Liver (tissue), 9 donors: Measurements from ENCODE around the gene FAM8A1. TPM values are rescaled to one million over a fixed set of nuclear protein-coding genes. Genes with fewer than 3 reads are reported as not detected.

ENCODE experiments used
- DNase-seq: peaks from one replicate; pipeline ENCODE4 v3.0.0-alpha.2; 2017; ENCODE audit warnings: low spot score
- H3K27ac ChIP-seq, 2 donors: one replicate each; pipeline ENCODE4 v1.7.0; 2013; ENCODE audit warnings: inconsistent platforms in 2 of 2, low read length in 2 of 2, control low read depth in 1 of 2, low read depth in 1 of 2, mild to moderate bottlenecking in 1 of 2
- H3K27me3 ChIP-seq, 4 donors: one replicate each; pipeline versions ENCODE4 v1.6.1 to v1.7.0; 2013; ENCODE audit warnings: low read length in 3 of 4, inconsistent platforms in 1 of 4, mild to moderate bottlenecking in 1 of 4, moderate library complexity in 1 of 4; ENCODE audit not compliant: control insufficient read depth in 4 of 4, insufficient read depth in 4 of 4
- H3K36me3 ChIP-seq, 4 donors: one replicate each; pipeline versions ENCODE4 v1.6.1 to v1.7.0; 2013; ENCODE audit warnings: low read length in 3 of 4, mild to moderate bottlenecking in 3 of 4, low read depth in 1 of 4, moderate library complexity in 1 of 4; ENCODE audit not compliant: control insufficient read depth in 4 of 4, insufficient read depth in 3 of 4
- H3K4me1 ChIP-seq, 4 donors: one replicate each; pipeline versions ENCODE4 v1.6.1 to v1.7.0; 2013; ENCODE audit warnings: low read length in 3 of 4, mild to moderate bottlenecking in 3 of 4, moderate library complexity in 1 of 4; ENCODE audit not compliant: control insufficient read depth in 4 of 4, insufficient read depth in 4 of 4
- H3K4me3 ChIP-seq, 3 donors: one replicate each; pipeline versions ENCODE4 v1.6.1 to v1.7.0; 2013; ENCODE audit warnings: low read length in 3 of 3, control low read depth in 1 of 3, low read depth in 1 of 3, mild to moderate bottlenecking in 1 of 3
- H3K9ac ChIP-seq, 2 donors: one replicate each; pipeline ENCODE4 v1.7.0; 2013; ENCODE audit warnings: low read length in 2 of 2, mild to moderate bottlenecking in 2 of 2, moderate library complexity in 2 of 2, control low read depth in 1 of 2, low read depth in 1 of 2
- H3K9me3 ChIP-seq, 4 donors: one replicate each; pipeline versions ENCODE4 v1.6.1 to v1.7.0; 2013; ENCODE audit warnings: low read length in 3 of 4; ENCODE audit not compliant: control insufficient read depth in 4 of 4
- EGR1 ChIP-seq, 2 donors: IDR thresholded peaks; 2 replicates each; pipeline ENCODE4 v1.6.1; 2016 to 2018; ENCODE audit warnings: antibody characterized with exemption in 2 of 2, low read depth in 2 of 2
- FOXA1 ChIP-seq: IDR thresholded peaks from 2 replicates; pipeline ENCODE4 v1.6.1; 2016; ENCODE audit warnings: antibody characterized with exemption
- FOXA2 ChIP-seq: IDR thresholded peaks from 2 replicates; pipeline ENCODE4 v1.6.1; 2016; ENCODE audit warnings: antibody characterized with exemption
- GABPA ChIP-seq, 2 donors: IDR thresholded peaks in 1 of 2; conservative IDR thresholded peaks in 1 of 2; 2 replicates each; pipeline ENCODE4 v1.6.1; 2016; ENCODE audit warnings: antibody characterized with exemption in 2 of 2, mild to moderate bottlenecking in 1 of 2, moderate library complexity in 1 of 2
- HNF4A ChIP-seq, 2 donors: conservative IDR thresholded peaks; 2 replicates each; pipeline ENCODE4 v1.6.1; 2016; ENCODE audit warnings: antibody characterized with exemption in 2 of 2, mild to moderate bottlenecking in 2 of 2
- HNF4G ChIP-seq: IDR thresholded peaks from 2 replicates; pipeline ENCODE4 v1.6.1; 2016; ENCODE audit warnings: antibody characterized with exemption
- JUND ChIP-seq, 2 donors: IDR thresholded peaks; 2 replicates each; pipeline ENCODE4 v1.6.1; 2016; ENCODE audit warnings: antibody characterized with exemption in 2 of 2
- NR2F2 ChIP-seq: IDR thresholded peaks from 2 replicates; pipeline ENCODE4 v1.6.1; 2016; ENCODE audit warnings: antibody characterized with exemption
- RAD21 ChIP-seq, 2 donors: IDR thresholded peaks; 2 replicates each; pipeline ENCODE4 v1.6.1; 2016; ENCODE audit warnings: antibody characterized with exemption in 2 of 2, mild to moderate bottlenecking in 2 of 2
- RXRA ChIP-seq, 2 donors: IDR thresholded peaks; 2 replicates each; pipeline ENCODE4 v1.6.1; 2017 to 2018; ENCODE audit warnings: antibody characterized with exemption in 2 of 2, mild to moderate bottlenecking in 1 of 2
- SP1 ChIP-seq: IDR thresholded peaks from 2 replicates; pipeline ENCODE4 v1.6.1; 2018; ENCODE audit warnings: antibody characterized with exemption, mild to moderate bottlenecking
- TAF1 ChIP-seq: conservative IDR thresholded peaks from 2 replicates; pipeline ENCODE4 v1.6.1; 2016; ENCODE audit warnings: antibody characterized with exemption, mild to moderate bottlenecking
- YY1 ChIP-seq: IDR thresholded peaks from 2 replicates; pipeline ENCODE4 v1.6.1; 2016; ENCODE audit warnings: antibody characterized with exemption, mild to moderate bottlenecking
- WGBS: extraction: QIAGEN DNeasy Blood & Tissue Kit; methylation state at CpG from one replicate; pipeline ENCODE4 v1.1.7; 2013; 5-methylcytosine and 5-hydroxymethylcytosine counted together
- polyA plus RNA-seq, 2 donors: library from polyadenylated mRNA; stranded (reverse) in 1 of 2; unstranded in 1 of 2; fragments of 200-250 nt in 1 of 2; fragments of >200 nt in 1 of 2; fragmentation: Nextera tagmentation in 1 of 2; extraction: Ambion mirVana in 1 of 2; gene quantifications; one replicate each; pipeline versions ENCODE4 v1.2.1 to v1.2.3, GENCODE V29; 2013 to 2015
- total RNA-seq, 2 donors: library from RNA; depleted of rRNA; stranded (reverse); fragments of >200 nt; gene quantifications; one replicate each; pipeline ENCODE4 v1.2.3, GENCODE V29; 2014
- TF ChIP-seq, protein P1 (sequence below): fragments of 150-350 bp; IDR thresholded peaks from 2 replicates; pipeline ENCODE4 v1.5.1; 2017; ENCODE audit warnings: improper control_type of control experiment, low read depth, low read length; ENCODE audit not compliant: missing input control
- TF ChIP-seq, protein P2 (sequence below): IDR thresholded peaks from 2 replicates; pipeline ENCODE4 v1.6.1; 2016; ENCODE audit warnings: antibody characterized with exemption
- TF ChIP-seq, protein P3 (sequence below): IDR thresholded peaks from 2 replicates; pipeline ENCODE4 v1.6.1; 2016; ENCODE audit warnings: antibody characterized with exemption
- TF ChIP-seq, protein P4 (sequence below): IDR thresholded peaks from 2 replicates; pipeline ENCODE4 v1.6.1; 2016; ENCODE audit warnings: antibody characterized with exemption, mild to moderate bottlenecking
- TF ChIP-seq, protein P5 (sequence below): IDR thresholded peaks from 2 replicates; pipeline ENCODE4 v1.6.1; 2016; ENCODE audit warnings: antibody characterized with exemption
- donor health status: healthy.
- donor health status: healthy.
- donor health status: healthy.
- donor health status: healthy.
- donor health status: healthy.

Gene FAM8A1, protein sequence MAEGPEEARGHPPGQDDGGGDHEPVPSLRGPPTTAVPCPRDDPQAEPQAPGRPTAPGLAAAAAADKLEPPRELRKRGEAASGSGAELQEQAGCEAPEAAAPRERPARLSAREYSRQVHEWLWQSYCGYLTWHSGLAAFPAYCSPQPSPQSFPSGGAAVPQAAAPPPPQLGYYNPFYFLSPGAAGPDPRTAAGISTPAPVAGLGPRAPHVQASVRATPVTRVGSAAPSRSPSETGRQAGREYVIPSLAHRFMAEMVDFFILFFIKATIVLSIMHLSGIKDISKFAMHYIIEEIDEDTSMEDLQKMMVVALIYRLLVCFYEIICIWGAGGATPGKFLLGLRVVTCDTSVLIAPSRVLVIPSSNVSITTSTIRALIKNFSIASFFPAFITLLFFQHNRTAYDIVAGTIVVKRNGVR
- total RNA-seq: 10 to 100 TPM; 20.7 to 47.2 TPM
- polyA plus RNA-seq: 10 to 100 TPM; 20.7 to 21.1 TPM

DNA sequence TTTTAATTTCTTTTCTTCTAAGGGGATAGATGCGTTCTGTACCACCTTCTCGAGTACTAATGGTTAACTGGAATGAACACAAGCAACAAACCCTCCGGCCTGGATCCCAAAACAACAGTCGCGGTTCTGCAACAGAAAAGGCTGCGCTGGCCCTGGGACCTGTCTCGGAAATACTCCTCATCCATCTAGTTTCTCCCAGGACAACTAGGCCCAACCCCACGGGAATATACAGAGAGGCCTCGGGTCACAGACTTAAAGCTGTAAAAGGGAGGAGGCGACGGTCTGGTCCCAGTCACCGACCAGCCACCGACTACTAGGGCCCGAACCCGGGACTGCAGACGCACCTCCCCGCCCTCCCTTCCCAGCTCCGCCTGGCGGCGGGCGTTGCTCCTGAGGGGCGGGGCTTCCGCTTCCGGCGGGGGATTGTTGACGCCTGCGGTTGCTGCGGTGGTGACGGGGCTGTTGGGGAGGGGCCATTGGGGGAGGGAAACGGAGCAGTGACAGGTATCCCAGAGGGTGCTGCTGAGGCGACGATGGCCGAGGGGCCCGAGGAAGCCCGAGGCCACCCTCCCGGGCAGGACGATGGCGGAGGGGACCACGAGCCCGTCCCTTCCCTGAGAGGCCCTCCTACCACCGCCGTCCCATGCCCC, at the start of gene FAM8A1:
Gene FAM8A1 (plus strand): TSS at position 426 of the 650 bp plus-strand sequence. CDS start 108 bp downstream, at position 534.
- WGBS: 7% methylated on average over 42 of the region's 42 CpGs
- no peaks in the 10 kb centered on the region for H3K27me3 ChIP-seq
- peak within 1 kb of the TSS; percentile 83 to 90 (median 85) for H3K4me3 ChIP-seq
- peak; percentile 96 for DNase-seq
- H3K27ac ChIP-seq: peak within 1 kb of the TSS; percentile 97 to 98
- peak; percentile 73 for TF ChIP-seq SP1
- TF ChIP-seq, protein P1, sequence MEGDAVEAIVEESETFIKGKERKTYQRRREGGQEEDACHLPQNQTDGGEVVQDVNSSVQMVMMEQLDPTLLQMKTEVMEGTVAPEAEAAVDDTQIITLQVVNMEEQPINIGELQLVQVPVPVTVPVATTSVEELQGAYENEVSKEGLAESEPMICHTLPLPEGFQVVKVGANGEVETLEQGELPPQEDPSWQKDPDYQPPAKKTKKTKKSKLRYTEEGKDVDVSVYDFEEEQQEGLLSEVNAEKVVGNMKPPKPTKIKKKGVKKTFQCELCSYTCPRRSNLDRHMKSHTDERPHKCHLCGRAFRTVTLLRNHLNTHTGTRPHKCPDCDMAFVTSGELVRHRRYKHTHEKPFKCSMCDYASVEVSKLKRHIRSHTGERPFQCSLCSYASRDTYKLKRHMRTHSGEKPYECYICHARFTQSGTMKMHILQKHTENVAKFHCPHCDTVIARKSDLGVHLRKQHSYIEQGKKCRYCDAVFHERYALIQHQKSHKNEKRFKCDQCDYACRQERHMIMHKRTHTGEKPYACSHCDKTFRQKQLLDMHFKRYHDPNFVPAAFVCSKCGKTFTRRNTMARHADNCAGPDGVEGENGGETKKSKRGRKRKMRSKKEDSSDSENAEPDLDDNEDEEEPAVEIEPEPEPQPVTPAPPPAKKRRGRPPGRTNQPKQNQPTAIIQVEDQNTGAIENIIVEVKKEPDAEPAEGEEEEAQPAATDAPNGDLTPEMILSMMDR: peak; percentile 56
- TF ChIP-seq, protein P2, sequence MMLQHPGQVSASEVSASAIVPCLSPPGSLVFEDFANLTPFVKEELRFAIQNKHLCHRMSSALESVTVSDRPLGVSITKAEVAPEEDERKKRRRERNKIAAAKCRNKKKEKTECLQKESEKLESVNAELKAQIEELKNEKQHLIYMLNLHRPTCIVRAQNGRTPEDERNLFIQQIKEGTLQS: no peak
- no peak for TF ChIP-seq JUND (IDR thresholded peaks at IDR 0.05)
- peak; percentile 46 to 67 for TF ChIP-seq RAD21 (IDR thresholded peaks at IDR 0.05)
- TF ChIP-seq YY1: peak; percentile 78
- TF ChIP-seq, protein P3, sequence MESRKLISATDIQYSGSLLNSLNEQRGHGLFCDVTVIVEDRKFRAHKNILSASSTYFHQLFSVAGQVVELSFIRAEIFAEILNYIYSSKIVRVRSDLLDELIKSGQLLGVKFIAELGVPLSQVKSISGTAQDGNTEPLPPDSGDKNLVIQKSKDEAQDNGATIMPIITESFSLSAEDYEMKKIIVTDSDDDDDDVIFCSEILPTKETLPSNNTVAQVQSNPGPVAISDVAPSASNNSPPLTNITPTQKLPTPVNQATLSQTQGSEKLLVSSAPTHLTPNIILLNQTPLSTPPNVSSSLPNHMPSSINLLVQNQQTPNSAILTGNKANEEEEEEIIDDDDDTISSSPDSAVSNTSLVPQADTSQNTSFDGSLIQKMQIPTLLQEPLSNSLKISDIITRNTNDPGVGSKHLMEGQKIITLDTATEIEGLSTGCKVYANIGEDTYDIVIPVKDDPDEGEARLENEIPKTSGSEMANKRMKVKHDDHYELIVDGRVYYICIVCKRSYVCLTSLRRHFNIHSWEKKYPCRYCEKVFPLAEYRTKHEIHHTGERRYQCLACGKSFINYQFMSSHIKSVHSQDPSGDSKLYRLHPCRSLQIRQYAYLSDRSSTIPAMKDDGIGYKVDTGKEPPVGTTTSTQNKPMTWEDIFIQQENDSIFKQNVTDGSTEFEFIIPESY: no peak
- peak in 1 of 2 donors; percentile 23 for TF ChIP-seq HNF4A (conservative IDR thresholded peaks at IDR 0.05)
- no peak for TF ChIP-seq NR2F2
- no peak for TF ChIP-seq FOXA2
- peak in 1 of 2 donors; percentile 6 for TF ChIP-seq EGR1 (IDR thresholded peaks at IDR 0.05; ENCODE audit: low read depth in 2 of 2)
- peak; percentile 31 to 56 for TF ChIP-seq RXRA (IDR thresholded peaks at IDR 0.05)
- TF ChIP-seq, protein P4, sequence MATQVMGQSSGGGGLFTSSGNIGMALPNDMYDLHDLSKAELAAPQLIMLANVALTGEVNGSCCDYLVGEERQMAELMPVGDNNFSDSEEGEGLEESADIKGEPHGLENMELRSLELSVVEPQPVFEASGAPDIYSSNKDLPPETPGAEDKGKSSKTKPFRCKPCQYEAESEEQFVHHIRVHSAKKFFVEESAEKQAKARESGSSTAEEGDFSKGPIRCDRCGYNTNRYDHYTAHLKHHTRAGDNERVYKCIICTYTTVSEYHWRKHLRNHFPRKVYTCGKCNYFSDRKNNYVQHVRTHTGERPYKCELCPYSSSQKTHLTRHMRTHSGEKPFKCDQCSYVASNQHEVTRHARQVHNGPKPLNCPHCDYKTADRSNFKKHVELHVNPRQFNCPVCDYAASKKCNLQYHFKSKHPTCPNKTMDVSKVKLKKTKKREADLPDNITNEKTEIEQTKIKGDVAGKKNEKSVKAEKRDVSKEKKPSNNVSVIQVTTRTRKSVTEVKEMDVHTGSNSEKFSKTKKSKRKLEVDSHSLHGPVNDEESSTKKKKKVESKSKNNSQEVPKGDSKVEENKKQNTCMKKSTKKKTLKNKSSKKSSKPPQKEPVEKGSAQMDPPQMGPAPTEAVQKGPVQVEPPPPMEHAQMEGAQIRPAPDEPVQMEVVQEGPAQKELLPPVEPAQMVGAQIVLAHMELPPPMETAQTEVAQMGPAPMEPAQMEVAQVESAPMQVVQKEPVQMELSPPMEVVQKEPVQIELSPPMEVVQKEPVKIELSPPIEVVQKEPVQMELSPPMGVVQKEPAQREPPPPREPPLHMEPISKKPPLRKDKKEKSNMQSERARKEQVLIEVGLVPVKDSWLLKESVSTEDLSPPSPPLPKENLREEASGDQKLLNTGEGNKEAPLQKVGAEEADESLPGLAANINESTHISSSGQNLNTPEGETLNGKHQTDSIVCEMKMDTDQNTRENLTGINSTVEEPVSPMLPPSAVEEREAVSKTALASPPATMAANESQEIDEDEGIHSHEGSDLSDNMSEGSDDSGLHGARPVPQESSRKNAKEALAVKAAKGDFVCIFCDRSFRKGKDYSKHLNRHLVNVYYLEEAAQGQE: peak; percentile 68
- TF ChIP-seq, protein P5, sequence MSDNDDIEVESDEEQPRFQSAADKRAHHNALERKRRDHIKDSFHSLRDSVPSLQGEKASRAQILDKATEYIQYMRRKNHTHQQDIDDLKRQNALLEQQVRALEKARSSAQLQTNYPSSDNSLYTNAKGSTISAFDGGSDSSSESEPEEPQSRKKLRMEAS: no peak
- peak; percentile 63 for TF ChIP-seq TAF1
- no peak for TF ChIP-seq FOXA1
- TF ChIP-seq GABPA (IDR thresholded peaks at IDR 0.05 in 1 of 2, conservative IDR thresholded peaks at IDR 0.05 in 1 of 2): peak; percentile 91 to 97
- TF ChIP-seq HNF4G: no peak
- no peaks in the 10 kb centered on the region for H3K9me3 ChIP-seq
- H3K36me3 ChIP-seq: peaks cover 0 to 5% (median 1%) of the 10 kb centered on the region in 4 donors
- H3K9ac ChIP-seq: peak within 1 kb of the TSS; percentile 93 to 99
- peaks cover 5 to 29% (median 14%) of the 10 kb centered on the region in 4 donors for H3K4me1 ChIP-seq
